Measurements from ENCODE around the gene PDZRN4. TPM values are rescaled to one million over a fixed set of nuclear protein-coding genes. Genes with fewer than 3 reads are reported as not detected.

PDZRN4 gene
- total and polyA plus RNA-seq, 8 donors, result 0.58 to 29.0 (median 2.2) TPM

- 82 to 93% (median 90%) methylated on average over 1 of the region's 1 CpG for WGBS, 5 donors
- TF ChIP-seq CTCF (IDR thresholded peaks at IDR 0.05) (no peak), EP300 (IDR thresholded peaks at IDR 0.05) (no peak), POLR2A (IDR thresholded peaks at IDR 0.05) (no peak), POLR2AphosphoS5 (IDR thresholded peaks at IDR 0.05) (no peak)
- no peaks in the 10 kb centered on the region for H3K27me3 ChIP-seq
- H3K9me3 ChIP-seq, result no peaks in the 10 kb centered on the region
- H3K4me3 ChIP-seq, result no peak overlapping the region
- no peak overlapping the region for H3K27ac ChIP-seq
- peaks cover 0 to 5% (median 0%) of the 10 kb centered on the region in 4 donors for H3K4me1 ChIP-seq
- DNase-seq, result no peak
- intact Hi-C loops (cut with DNase I; ENCODE audit: low total_unique reads), result no loop called here
- peaks cover 0 to 12% (median 0%) of the 10 kb centered on the region in 4 donors for H3K36me3 ChIP-seq
Observed at GRCh38 chr12:41558671-41559070, 370.6 kb downstream of the PDZRN4 start.

GRCh38 chr12:41563051-41563450, 374.9 kb downstream of the PDZRN4 start:
- TF ChIP-seq CTCF (IDR thresholded peaks at IDR 0.05) (no peak), POLR2A (IDR thresholded peaks at IDR 0.05) (no peak), POLR2AphosphoS5 (IDR thresholded peaks at IDR 0.05) (no peak), EP300 (IDR thresholded peaks at IDR 0.05) (no peak)
- Histone ChIP-seq H3K9me3 (no peaks in the 10 kb centered on the region), H3K4me1 (no peaks in the 10 kb centered on the region), H3K4me3 (no peak overlapping the region), H3K27ac (no peak overlapping the region), H3K27me3 (no peaks in the 10 kb centered on the region), H3K36me3 (no peaks in the 10 kb centered on the region)
- WGBS, 5 donors, result 94 to 98% (median 95%) methylated on average over 12 of the region's 12 CpGs
- intact Hi-C loops (cut with DNase I; ENCODE audit: low total_unique reads), result no loop called here
- DNase-seq, result no peak

- Histone ChIP-seq H3K4me1 (no peaks in the 10 kb centered on the region), H3K4me3 (no peak overlapping the region), H3K27ac (no peak overlapping the region), H3K9me3 (no peaks in the 10 kb centered on the region), H3K36me3 (no peaks in the 10 kb centered on the region), H3K27me3 (no peaks in the 10 kb centered on the region)
- 86 to 100% (median 96%) methylated on average over 1 of the region's 1 CpG for WGBS, 5 donors
- no peak for DNase-seq
- intact Hi-C loops (cut with DNase I; ENCODE audit: low total_unique reads), result no loop called here
- no peak for TF ChIP-seq CTCF (IDR thresholded peaks at IDR 0.05)
- no peak for TF ChIP-seq EP300 (IDR thresholded peaks at IDR 0.05)
Observed at GRCh38 chr12:41564816-41565215, 376.7 kb downstream of the PDZRN4 start.

- TF ChIP-seq POLR2AphosphoS5 (IDR thresholded peaks at IDR 0.05) (no peak), EP300 (IDR thresholded peaks at IDR 0.05) (no peak), CTCF (IDR thresholded peaks at IDR 0.05) (no peak), POLR2A (IDR thresholded peaks at IDR 0.05) (no peak)
- no peak overlapping the region for H3K27ac ChIP-seq
- no peaks in the 10 kb centered on the region for H3K27me3 ChIP-seq
Observed at GRCh38 chr12:41566703-41567102, 378.6 kb downstream of the PDZRN4 start.

More at GRCh38 chr12:41566703-41567102, 378.6 kb downstream of the PDZRN4 start:
- Histone ChIP-seq H3K4me3 (no peak overlapping the region), H3K9me3 (no peaks in the 10 kb centered on the region), H3K36me3 (no peaks in the 10 kb centered on the region), H3K4me1 (no peaks in the 10 kb centered on the region)
- no peak for DNase-seq
- 76 to 92% (median 83%) methylated on average over 2 of the region's 2 CpGs for WGBS, 5 donors
- intact Hi-C loops (cut with DNase I; ENCODE audit: low total_unique reads), result no loop called here

Data from stomach (tissue), 9 donors.